Esophagus squamous epithelium (tissue), 5 donors: Measurements from ENCODE around the gene HSPA12A. TPM values are rescaled to one million over a fixed set of nuclear protein-coding genes. Genes with fewer than 3 reads are reported as not detected.

ENCODE experiments used
- DNase-seq: peaks from one replicate; lab custom pipeline; 2025; lab: John Stamatoyannopoulos, UW
- H3K27ac ChIP-seq, 4 donors: fragments of 200-600 bp; sonication (generic); one replicate each; pipeline ENCODE4 v1.5.1; 2016 to 2019; ENCODE audit warnings: mild to moderate bottlenecking in 1 of 4
- H3K27me3 ChIP-seq, 4 donors: fragments of 200-600 bp; sonication (generic); 1 replicate in 3 of 4; 2 replicates in 1 of 4; pipeline versions ENCODE4 v1.5.1 to v1.6.0; 2017 to 2021; ENCODE audit warnings: antibody characterized with exemption in 1 of 4
- H3K36me3 ChIP-seq, 3 donors: fragments of 200-600 bp; sonication (generic); one replicate each; pipeline ENCODE4 v1.5.1; 2016 to 2019
- H3K4me1 ChIP-seq, 3 donors: fragments of 200-600 bp; sonication (generic); one replicate each; pipeline ENCODE4 v1.5.1; 2017 to 2019
- H3K4me3 ChIP-seq, 4 donors: fragments of 200-600 bp; sonication (generic); 1 replicate in 3 of 4; 2 replicates in 1 of 4; pipeline ENCODE4 v1.5.1; 2016 to 2019; ENCODE audit warnings: mild to moderate bottlenecking in 2 of 4, moderate library complexity in 1 of 4
- H3K9me3 ChIP-seq, 3 donors: fragments of 200-600 bp; sonication (generic); one replicate each; pipeline ENCODE4 v1.5.1; 2016 to 2019
- CTCF ChIP-seq, 6 experiments: fragments of 450-650 bp in 4 of 6; fragments of 200-600 bp in 2 of 6; sonication (generic) in 2 of 6; IDR thresholded peaks; one replicate each; pipeline ENCODE4 v1.5.1; 2016 to 2019; ENCODE audit warnings: antibody characterized with exemption in 6 of 6, mild to moderate bottlenecking in 4 of 6, moderate library complexity in 4 of 6
- POLR2A ChIP-seq, 4 donors: fragments of 450-650 bp; IDR thresholded peaks; one replicate each; pipeline ENCODE4 v1.6.1; 2017; ENCODE audit warnings: antibody characterized with exemption in 4 of 4, mild to moderate bottlenecking in 4 of 4, moderate library complexity in 3 of 4
- WGBS, 2 donors: methylation state at CpG; one replicate each; pipeline ENCODE4 v1.1.5; 2018; 5-methylcytosine and 5-hydroxymethylcytosine counted together
- intact Hi-C: fragments of 100-400 bp; cut with DNase I; formaldehyde crosslinking; loops from one replicate; pipeline ENCODE4 v1.15.0; 2022
- total RNA-seq, 4 donors: library from RNA; depleted of rRNA; stranded (reverse); fragments of >200 nt; gene quantifications; one replicate each; pipeline ENCODE4 v1.1.0, GENCODE V29; 2016
- donor health status: DM: yes; HTN: yes; CAD: no.

HSPA12A gene
- total RNA-seq, 4 donors from 2014 or later, result 1.9 to 5.9 (median 2.3) TPM

- H3K9me3 ChIP-seq, result no peaks in the 10 kb centered on the region
- WGBS, 2 donors, result 66 to 72% methylated on average over 4 of the region's 5 CpGs
- H3K4me1 ChIP-seq, result no peaks in the 10 kb centered on the region
- no peak overlapping the region for H3K27ac ChIP-seq
- no peak overlapping the region for H3K4me3 ChIP-seq
- intact Hi-C loops, result no loop called here
- H3K27me3 ChIP-seq, result peaks cover 0 to 9% (median 0%) of the 10 kb centered on the region in 4 donors
- DNase-seq, result no peak
- H3K36me3 ChIP-seq, result no peaks in the 10 kb centered on the region
- TF ChIP-seq POLR2A (IDR thresholded peaks at IDR 0.05), result no peak
- no peak for TF ChIP-seq CTCF (IDR thresholded peaks at IDR 0.05)
Measured at GRCh38 chr10:116657863-116658551, 84.4 kb downstream of the HSPA12A start.

GRCh38 chr10:116656044-116656443 lies 86.3 kb downstream of the HSPA12A start:
- no peak for TF ChIP-seq CTCF (IDR thresholded peaks at IDR 0.05)
- no peak for TF ChIP-seq POLR2A (IDR thresholded peaks at IDR 0.05)
- WGBS, 2 donors, result 75 to 78% methylated on average over 4 of the region's 4 CpGs
- H3K36me3 ChIP-seq, result no peaks in the 10 kb centered on the region
- peaks cover 0 to 9% (median 0%) of the 10 kb centered on the region in 4 donors for H3K27me3 ChIP-seq
- no peak overlapping the region for H3K4me3 ChIP-seq
- H3K4me1 ChIP-seq, result no peaks in the 10 kb centered on the region
- H3K27ac ChIP-seq, result no peak overlapping the region
- intact Hi-C loops, result no loop called here
- H3K9me3 ChIP-seq, result no peaks in the 10 kb centered on the region
- no peak for DNase-seq

GRCh38 chr10:116655568-116655967 lies 86.8 kb downstream of the HSPA12A start:
- no peak for TF ChIP-seq CTCF (IDR thresholded peaks at IDR 0.05)
- TF ChIP-seq POLR2A (IDR thresholded peaks at IDR 0.05), result no peak
- 81 to 83% methylated on average over 2 of the region's 2 CpGs for WGBS, 2 donors
- H3K4me1 ChIP-seq, result no peaks in the 10 kb centered on the region

GRCh38 chr10:116654816-116655215 lies 87.5 kb downstream of the HSPA12A start:
- Histone ChIP-seq H3K36me3 (no peaks in the 10 kb centered on the region), H3K27ac (no peak overlapping the region), H3K27me3 (peaks cover 0 to 9% (median 0%) of the 10 kb centered on the region in 4 donors), H3K4me3 (no peak overlapping the region), H3K9me3 (no peaks in the 10 kb centered on the region), H3K4me1 (no peaks in the 10 kb centered on the region)
- 35 to 42% methylated on average over 4 of the region's 4 CpGs for WGBS, 2 donors
- no peak for DNase-seq
- intact Hi-C loops, result no loop called here
- no peak for TF ChIP-seq CTCF (IDR thresholded peaks at IDR 0.05)
- TF ChIP-seq POLR2A (IDR thresholded peaks at IDR 0.05), result no peak

More at GRCh38 chr10:116655568-116655967, 86.8 kb downstream of the HSPA12A start:
- no peak overlapping the region for H3K27ac ChIP-seq
- no peak for DNase-seq
- H3K36me3 ChIP-seq, result no peaks in the 10 kb centered on the region
- H3K9me3 ChIP-seq, result no peaks in the 10 kb centered on the region
- no peak overlapping the region for H3K4me3 ChIP-seq
- H3K27me3 ChIP-seq, result peaks cover 0 to 9% (median 0%) of the 10 kb centered on the region in 4 donors
- intact Hi-C loops, result no loop called here

GRCh38 chr10:116653885-116654284 lies 88.5 kb downstream of the HSPA12A start:
- Histone ChIP-seq H3K4me3 (no peak overlapping the region), H3K27ac (no peak overlapping the region), H3K4me1 (no peaks in the 10 kb centered on the region), H3K36me3 (no peaks in the 10 kb centered on the region), H3K9me3 (no peaks in the 10 kb centered on the region), H3K27me3 (peaks cover 0 to 9% (median 0%) of the 10 kb centered on the region in 4 donors)
- intact Hi-C loops, result no loop called here
- TF ChIP-seq CTCF (IDR thresholded peaks at IDR 0.05), result no peak
- no peak for DNase-seq
- WGBS, 2 donors, result 75 to 85% methylated on average over 1 of the region's 1 CpG
